ENCODE measurements around the gene GSTO1. TPM values are rescaled to one million over a fixed set of nuclear protein-coding genes. Genes with fewer than 3 reads are reported as not detected.

Gene GSTO1
- total RNA-seq, 2 experiments from 2014 or later = 114 to 119 TPM

GRCh38 chr10:104277785-104278184 lies 23.1 kb downstream of the GSTO1 start:
- ChIA-PET CTCF (interaction anchor here (2.1 to 13.0 kb wide), 4 partner anchors 9 to 74 kb away, joined by 8 to 265 read pairs (median 118); partner anchors contain the start of genes CFAP58 and GSTO2), POLR2A (no interaction called here)
- ATAC-seq (no peak), DNase-seq (no peak)
- peaks cover 8% of the 10 kb centered on the region for H3K4me1 Mint-ChIP-seq (ENCODE audit: low read depth)
- H3K27ac Mint-ChIP-seq = no peak overlapping the region
- H3K27me3 Mint-ChIP-seq (ENCODE audit: low read depth) = peaks cover 33% of the 10 kb centered on the region
- no peaks in the 10 kb centered on the region for H3K9me3 Mint-ChIP-seq (ENCODE audit: insufficient read depth)
- no peaks in the 10 kb centered on the region for H3K36me3 Mint-ChIP-seq (ENCODE audit: low read depth)
- H3K4me3 Mint-ChIP-seq = no peak overlapping the region

- ChIA-PET POLR2A (no interaction called here), CTCF (interaction anchor here (1.5 to 13.0 kb wide), 5 partner anchors 8 to 72 kb away, joined by 4 to 265 read pairs (median 85); partner anchors contain the start of genes CFAP58 and GSTO2)
- peaks cover 5% of the 10 kb centered on the region for H3K4me1 Mint-ChIP-seq (ENCODE audit: low read depth)
- H3K27ac Mint-ChIP-seq = no peak overlapping the region
- DNase-seq (no peak), ATAC-seq (no peak)
- H3K9me3 Mint-ChIP-seq (ENCODE audit: insufficient read depth) = no peaks in the 10 kb centered on the region
- no peaks in the 10 kb centered on the region for H3K36me3 Mint-ChIP-seq (ENCODE audit: low read depth)
- H3K27me3 Mint-ChIP-seq (ENCODE audit: low read depth) = peaks cover 29% of the 10 kb centered on the region
- no peak overlapping the region for H3K4me3 Mint-ChIP-seq
Measured at GRCh38 chr10:104279550-104280259, 25.0 kb downstream of the GSTO1 start.

- ATAC-seq (no peak), DNase-seq (no peak)
- H3K27me3 Mint-ChIP-seq (ENCODE audit: low read depth) = peaks cover 26% of the 10 kb centered on the region
- no peak overlapping the region for H3K4me3 Mint-ChIP-seq
- H3K27ac Mint-ChIP-seq = no peak overlapping the region
- H3K4me1 Mint-ChIP-seq (ENCODE audit: low read depth) = no peaks in the 10 kb centered on the region
- POLR2A ChIA-PET = no interaction called here
- CTCF ChIA-PET = interaction anchor here (9.2 to 12.1 kb wide), 2 partner anchors 6 to 70 kb away, joined by 152 to 265 read pairs; partner anchors contain the start of gene CFAP58
- H3K9me3 Mint-ChIP-seq (ENCODE audit: insufficient read depth) = no peaks in the 10 kb centered on the region
- H3K36me3 Mint-ChIP-seq (ENCODE audit: low read depth) = no peaks in the 10 kb centered on the region
Measured at GRCh38 chr10:104281694-104282093, 27.0 kb downstream of the GSTO1 start.

GRCh38 chr10:104284846-104285245 lies 30.2 kb downstream of the GSTO1 start:
- Mint-ChIP-seq H3K36me3 (ENCODE audit: low read depth) (no peaks in the 10 kb centered on the region), H3K4me3 (no peak overlapping the region), H3K27me3 (ENCODE audit: low read depth) (peaks cover 24% of the 10 kb centered on the region), H3K9me3 (ENCODE audit: insufficient read depth) (no peaks in the 10 kb centered on the region), H3K4me1 (ENCODE audit: low read depth) (no peaks in the 10 kb centered on the region), H3K27ac (no peak overlapping the region)
- DNase-seq (no peak), ATAC-seq (no peak)
- POLR2A ChIA-PET = no interaction called here
- CTCF ChIA-PET = interaction anchor here (3.1 to 12.0 kb wide), 2 partner anchors 6 to 66 kb away, joined by 27 to 265 read pairs; no protein-coding TSS in a partner anchor

GRCh38 chr10:104286939-104287338 lies 32.2 kb downstream of the GSTO1 start:
- peaks cover 28% of the 10 kb centered on the region for H3K27me3 Mint-ChIP-seq (ENCODE audit: low read depth)
- H3K4me3 Mint-ChIP-seq = no peak overlapping the region
- H3K27ac Mint-ChIP-seq = no peak overlapping the region
- DNase-seq (no peak), ATAC-seq (no peak)
- ChIA-PET CTCF (interaction anchor here (1.0 to 12.0 kb wide), 6 partner anchors 8 to 66 kb away, joined by 3 to 265 read pairs (median 16); partner anchors contain the start of gene CFAP58), POLR2A (interaction anchor here (0.5 kb wide), 1 partner anchor 54 kb away, joined by 3 read pairs; no protein-coding TSS in a partner anchor)
- no peaks in the 10 kb centered on the region for H3K36me3 Mint-ChIP-seq (ENCODE audit: low read depth)
- H3K9me3 Mint-ChIP-seq (ENCODE audit: insufficient read depth) = no peaks in the 10 kb centered on the region
- H3K4me1 Mint-ChIP-seq (ENCODE audit: low read depth) = peaks cover 7% of the 10 kb centered on the region

- no peak for DNase-seq
- no peaks in the 10 kb centered on the region for H3K9me3 Mint-ChIP-seq (ENCODE audit: insufficient read depth)
- H3K27me3 Mint-ChIP-seq (ENCODE audit: low read depth) = peaks cover 23% of the 10 kb centered on the region
- H3K4me1 Mint-ChIP-seq (ENCODE audit: low read depth) = peaks cover 13% of the 10 kb centered on the region
- ChIA-PET CTCF (interaction anchor here (1.7 to 12.0 kb wide), 4 partner anchors 10 to 61 kb away, joined by 4 to 368 read pairs (median 146); partner anchors contain the start of gene CFAP58), POLR2A (no interaction called here)
- no peak overlapping the region for H3K4me3 Mint-ChIP-seq
- H3K36me3 Mint-ChIP-seq (ENCODE audit: low read depth) = no peaks in the 10 kb centered on the region
- no peak for ATAC-seq
- no peak overlapping the region for H3K27ac Mint-ChIP-seq
Measured at GRCh38 chr10:104288355-104288754, 33.7 kb downstream of the GSTO1 start.

GRCh38 chr10:104291439-104291951 lies 36.8 kb downstream of the GSTO1 start:
- DNase-seq (peak; percentile 93), ATAC-seq (peak; percentile 98)
- H3K27me3 Mint-ChIP-seq (ENCODE audit: low read depth) = peaks cover 32% of the 10 kb centered on the region
- no peak overlapping the region for H3K27ac Mint-ChIP-seq
- no peaks in the 10 kb centered on the region for H3K36me3 Mint-ChIP-seq (ENCODE audit: low read depth)
- peaks cover 13% of the 10 kb centered on the region for H3K4me1 Mint-ChIP-seq (ENCODE audit: low read depth)
- H3K9me3 Mint-ChIP-seq (ENCODE audit: insufficient read depth) = no peaks in the 10 kb centered on the region
- H3K4me3 Mint-ChIP-seq = no peak overlapping the region
- ChIA-PET POLR2A (interaction anchor here (0.6 to 1.9 kb wide), 4 partner anchors 37 to 427 kb away, joined by 3 to 8 read pairs (median 4); partner anchors contain the start of genes GSTO1 and ITPRIP), CTCF (interaction anchor here (0.6 to 12.0 kb wide), 26 partner anchors 8 to 347 kb away, joined by 3 to 368 read pairs (median 4); partner anchors contain the start of genes CFAP58, GSTO1, GSTO2 and ITPRIP)

- Mint-ChIP-seq H3K27me3 (ENCODE audit: low read depth) (peaks cover 28% of the 10 kb centered on the region), H3K4me1 (ENCODE audit: low read depth) (peaks cover 13% of the 10 kb centered on the region), H3K27ac (no peak overlapping the region), H3K4me3 (no peak overlapping the region), H3K9me3 (ENCODE audit: insufficient read depth) (no peaks in the 10 kb centered on the region), H3K36me3 (ENCODE audit: low read depth) (no peaks in the 10 kb centered on the region)
- no peak for DNase-seq
- CTCF ChIA-PET = interaction anchor here (1.0 to 12.0 kb wide), 10 partner anchors 13 to 119 kb away, joined by 3 to 368 read pairs (median 24); partner anchors contain the start of genes CFAP58, GSTO1, GSTO2 and ITPRIP
- POLR2A ChIA-PET = interaction anchor here (1.3 kb wide), 1 partner anchor 58 kb away, joined by 4 read pairs; no protein-coding TSS in a partner anchor
- ATAC-seq = no peak
Measured at GRCh38 chr10:104293011-104293410, 38.3 kb downstream of the GSTO1 start.

GRCh38 chr10:104293781-104294321 lies 39.2 kb downstream of the GSTO1 start:
- Mint-ChIP-seq H3K4me3 (no peak overlapping the region), H3K36me3 (ENCODE audit: low read depth) (no peaks in the 10 kb centered on the region), H3K4me1 (ENCODE audit: low read depth) (peaks cover 13% of the 10 kb centered on the region), H3K27ac (no peak overlapping the region), H3K9me3 (ENCODE audit: insufficient read depth) (no peaks in the 10 kb centered on the region), H3K27me3 (ENCODE audit: low read depth) (peaks cover 28% of the 10 kb centered on the region)
- no peak for DNase-seq
- CTCF ChIA-PET = interaction anchor here (1.0 to 12.0 kb wide), 6 partner anchors 12 to 56 kb away, joined by 3 to 368 read pairs (median 100); partner anchors contain the start of genes CFAP58, GSTO2 and ITPRIP
- ATAC-seq = no peak
- POLR2A ChIA-PET = interaction anchor here (1.3 kb wide), 1 partner anchor 57 kb away, joined by 4 read pairs; no protein-coding TSS in a partner anchor

GRCh38 chr10:104296687-104297436 lies 42.2 kb downstream of the GSTO1 start:
- DNase-seq = no peak
- Mint-ChIP-seq H3K27me3 (ENCODE audit: low read depth) (peaks cover 11% of the 10 kb centered on the region), H3K4me3 (no peak overlapping the region), H3K9me3 (ENCODE audit: insufficient read depth) (peaks cover 3% of the 10 kb centered on the region), H3K36me3 (ENCODE audit: low read depth) (peaks cover 3% of the 10 kb centered on the region), H3K4me1 (ENCODE audit: low read depth) (peaks cover 22% of the 10 kb centered on the region), H3K27ac (peak overlapping the region; percentile 11)
- ATAC-seq = no peak
- ChIA-PET POLR2A (interaction anchor here (0.7 kb wide), 1 partner anchor 14 kb away, joined by 3 read pairs; no protein-coding TSS in a partner anchor), CTCF (interaction anchor here (1.2 to 9.2 kb wide), 5 partner anchors 9 to 53 kb away, joined by 5 to 368 read pairs (median 14); partner anchors contain the start of gene CFAP58)

Data from activated CD8-positive, alpha-beta T cell treated with anti-CD3 and anti-CD28 coated beads, Interleukin-2, amount 10 ng/mL, durations not matched to agents 7 days and 5 days (primary cell).